Mesenchymal stem cell (in vitro differentiated cells and primary cell): ENCODE data around the gene TMEM178B.
"Not testable (repeated sequence)": the region's sequence is repeated elsewhere in the genome, so short reads cannot be mapped to it uniquely, and the experiment has no call there.

Experiments used
- DNase-seq: peaks from one replicate; pipeline ENCODE4 v3.0.0-alpha.2; 2013
- H2AFZ ChIP-seq: one replicate; pipeline ENCODE4 v1.6.1; 2013; ENCODE audit warnings: low read depth, mild to moderate bottlenecking, control low read depth, inconsistent platforms, low read length, moderate library complexity
- H2AK5ac ChIP-seq: 2 replicates; pipeline ENCODE4 v1.6.1; 2013; ENCODE audit warnings: low read length, moderate library complexity, mild to moderate bottlenecking, inconsistent platforms; ENCODE audit not compliant: severe bottlenecking
- H2BK120ac ChIP-seq: one replicate; pipeline ENCODE4 v1.6.1; 2013; ENCODE audit warnings: low read depth, mild to moderate bottlenecking, inconsistent platforms, low read length, moderate library complexity
- H2BK12ac ChIP-seq, 2 experiments: one replicate each; pipeline ENCODE4 v1.6.1; 2013; ENCODE audit warnings: inconsistent platforms in 2 of 2, low read length in 2 of 2, mild to moderate bottlenecking in 2 of 2, moderate library complexity in 2 of 2, control low read depth in 1 of 2
- H2BK15ac ChIP-seq: one replicate; pipeline ENCODE4 v1.6.1; 2013; ENCODE audit warnings: mild to moderate bottlenecking, low read depth, inconsistent platforms; ENCODE audit not compliant: poor library complexity, severe bottlenecking
- H2BK5ac ChIP-seq: 2 replicates; pipeline ENCODE4 v1.6.1; 2013; ENCODE audit warnings: low read depth, mild to moderate bottlenecking, low read length, control low read depth, inconsistent platforms; ENCODE audit not compliant: poor library complexity, severe bottlenecking
- H3K14ac ChIP-seq, 2 experiments: one replicate each; pipeline ENCODE4 v1.6.1; 2013; ENCODE audit warnings: inconsistent platforms in 2 of 2, low read length in 2 of 2, control low read depth in 1 of 2, mild to moderate bottlenecking in 1 of 2, moderate library complexity in 1 of 2
- H3K18ac ChIP-seq, 2 experiments: one replicate each; pipeline ENCODE4 v1.6.1; 2013; ENCODE audit warnings: inconsistent platforms in 2 of 2, low read length in 2 of 2, control low read depth in 1 of 2, low read depth in 1 of 2, mild to moderate bottlenecking in 1 of 2
- H3K23ac ChIP-seq, 2 experiments: one replicate each; pipeline ENCODE4 v1.6.1; 2013; ENCODE audit warnings: inconsistent platforms in 2 of 2, low read length in 2 of 2, mild to moderate bottlenecking in 2 of 2, moderate library complexity in 2 of 2, control low read depth in 1 of 2
- H3K27ac ChIP-seq: 2 replicates; pipeline ENCODE4 v1.5.1; 2013; ENCODE audit warnings: mild to moderate bottlenecking, moderate library complexity, low read length, control low read depth, inconsistent platforms; ENCODE audit not compliant: poor library complexity, severe bottlenecking
- H3K27me3 ChIP-seq, 2 experiments: 2 replicates each; pipeline versions ENCODE4 v1.6.1 to v1.7.0; 2013; ENCODE audit warnings: low read length in 2 of 2, mild to moderate bottlenecking in 2 of 2, moderate library complexity in 2 of 2, control low read depth in 1 of 2, inconsistent platforms in 1 of 2; ENCODE audit not compliant: control insufficient read depth in 1 of 2, insufficient read depth in 1 of 2
- H3K36me3 ChIP-seq, 2 experiments: 2 replicates each; pipeline versions ENCODE4 v1.6.1 to v1.7.0; 2013; ENCODE audit warnings: low read length in 2 of 2, control low read depth in 1 of 2, inconsistent platforms in 1 of 2, low read depth in 1 of 2, mild to moderate bottlenecking in 1 of 2; ENCODE audit not compliant: insufficient read depth in 2 of 2, control insufficient read depth in 1 of 2
- H3K4ac ChIP-seq, 2 experiments: one replicate each; pipeline ENCODE4 v1.6.1; 2013; ENCODE audit warnings: inconsistent platforms in 2 of 2, low read length in 2 of 2, mild to moderate bottlenecking in 2 of 2, moderate library complexity in 2 of 2, control low read depth in 1 of 2, low read depth in 1 of 2
- H3K4me1 ChIP-seq: 2 replicates; pipeline ENCODE4 v1.6.1; 2013; ENCODE audit warnings: low read depth, low read length, control low read depth; ENCODE audit not compliant: control insufficient read depth, insufficient read depth
- H3K4me2 ChIP-seq: 2 replicates; pipeline ENCODE4 v1.6.1; 2013; ENCODE audit warnings: low read length, mild to moderate bottlenecking, inconsistent platforms; ENCODE audit not compliant: poor library complexity, severe bottlenecking
- H3K4me3 ChIP-seq, 2 experiments: 2 replicates each; pipeline versions ENCODE4 v1.5.1 to v1.7.0; 2013; ENCODE audit warnings: low read length in 2 of 2, mild to moderate bottlenecking in 2 of 2, control low read depth in 1 of 2, low read depth in 1 of 2; ENCODE audit not compliant: insufficient read depth in 1 of 2
- H3K79me1 ChIP-seq: replicated peaks from 2 replicates; pipeline ENCODE4 v1.6.1; 2013; ENCODE audit warnings: mild to moderate bottlenecking, control low read depth, low read length, inconsistent platforms; ENCODE audit not compliant: poor library complexity, severe bottlenecking
- H3K9ac ChIP-seq: 2 replicates; pipeline ENCODE4 v1.7.0; 2013; ENCODE audit warnings: mild to moderate bottlenecking, low read length, moderate library complexity
- H3K9me3 ChIP-seq: 2 replicates; pipeline ENCODE4 v1.7.0; 2013; ENCODE audit warnings: mild to moderate bottlenecking, low read length; ENCODE audit not compliant: control insufficient read depth
- H4K8ac ChIP-seq: one replicate; pipeline ENCODE4 v1.6.1; 2013; ENCODE audit warnings: inconsistent platforms, mild to moderate bottlenecking, low read length, moderate library complexity
- H4K91ac ChIP-seq: one replicate; pipeline ENCODE4 v1.6.1; 2013; ENCODE audit warnings: mild to moderate bottlenecking, low read length, inconsistent platforms
- WGBS: methylation state at CpG from one replicate; pipeline ENCODE4 v1.1.7; 2013; ENCODE audit warnings: mixed read lengths; 5-methylcytosine and 5-hydroxymethylcytosine counted together

The TMEM178B gene

DNA sequence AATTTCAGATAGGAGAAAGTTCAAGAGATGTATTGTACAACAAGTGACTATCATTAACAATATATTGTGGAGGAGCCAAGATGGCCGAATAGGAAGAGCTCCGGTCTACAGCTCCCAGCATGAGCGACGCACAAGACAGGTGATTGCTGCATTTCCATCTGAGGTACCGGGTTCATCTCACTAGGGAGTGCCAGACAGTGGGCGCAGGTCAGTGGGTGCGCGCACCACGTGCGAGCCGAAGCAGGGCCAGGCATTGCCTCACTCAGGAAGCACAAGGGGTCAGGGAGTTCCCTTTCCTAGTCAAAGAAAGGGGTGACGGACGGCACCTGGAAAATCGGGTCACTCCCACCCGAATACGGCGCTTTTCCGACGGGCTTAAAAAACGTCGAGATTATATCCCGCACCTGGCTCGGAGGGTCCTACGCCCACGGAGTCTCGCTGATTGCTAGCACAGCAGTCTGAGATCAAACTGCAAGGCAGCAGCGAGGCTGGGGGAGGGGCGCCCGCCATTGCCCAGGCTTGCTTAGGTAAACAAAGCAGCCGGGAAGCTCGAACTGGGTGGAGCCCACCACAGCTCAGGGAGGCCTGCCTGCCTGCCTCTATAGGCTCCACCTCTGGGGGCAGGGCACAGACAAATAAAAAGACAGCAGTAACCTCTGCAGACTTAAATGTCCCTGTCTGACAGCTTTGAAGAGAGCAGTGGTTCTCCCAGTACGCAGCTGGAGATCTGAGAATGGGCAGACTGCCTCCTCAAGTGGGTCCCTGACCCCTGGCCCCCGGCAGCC, 41.1 kb upstream of the TMEM178B start:
- not testable (repeated sequence) for H3K4me2 ChIP-seq, H2BK15ac ChIP-seq, DNase-seq, H2BK120ac ChIP-seq, H2AK5ac ChIP-seq, H2BK12ac ChIP-seq, H3K18ac ChIP-seq, H3K4me3 ChIP-seq, H3K23ac ChIP-seq, H3K27ac ChIP-seq, H3K4me1 ChIP-seq, H2AFZ ChIP-seq, H3K27me3 ChIP-seq, H4K91ac ChIP-seq, H2BK5ac ChIP-seq, H4K8ac ChIP-seq, H3K14ac ChIP-seq, H3K9ac ChIP-seq, H3K79me1 ChIP-seq, H3K36me3 ChIP-seq, H3K4ac ChIP-seq
- WGBS, result 73% methylated on average over 29 of the region's 33 CpGs
- peaks cover 11% of the 10 kb centered on the region for H3K9me3 ChIP-seq

DNA sequence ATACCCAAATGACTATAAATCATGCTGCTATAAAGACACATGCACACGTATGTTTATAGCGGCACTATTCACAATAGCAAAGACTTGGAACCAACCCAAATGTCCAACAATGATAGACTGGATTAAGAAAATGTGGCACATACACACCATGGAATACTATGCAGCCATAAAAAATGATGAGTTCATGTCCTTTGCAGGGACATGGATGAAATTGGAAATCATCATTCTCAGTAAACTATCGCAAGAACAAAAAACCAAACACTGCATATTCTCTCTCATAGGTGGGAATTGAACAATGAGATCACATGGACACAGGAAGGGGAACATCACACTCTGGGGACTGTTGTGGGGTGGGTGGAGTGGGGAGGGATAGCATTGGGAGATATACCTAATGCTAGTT, 35.8 kb upstream of the TMEM178B start:
- H3K27me3 ChIP-seq, H2BK120ac ChIP-seq, H4K8ac ChIP-seq, H3K9ac ChIP-seq, H3K4me1 ChIP-seq, H2BK5ac ChIP-seq, H3K27ac ChIP-seq, H3K14ac ChIP-seq, DNase-seq, H3K23ac ChIP-seq, H3K9me3 ChIP-seq, H2BK12ac ChIP-seq, H3K36me3 ChIP-seq, H3K79me1 ChIP-seq, H3K4me2 ChIP-seq, H4K91ac ChIP-seq, H2BK15ac ChIP-seq, H3K4me3 ChIP-seq, H3K4ac ChIP-seq, H2AK5ac ChIP-seq, H3K18ac ChIP-seq, H2AFZ ChIP-seq: not testable (repeated sequence)
- WGBS, result no CpG with 5 or more reads among the region's 3 CpGs

- Histone ChIP-seq H2AK5ac (no peak overlapping the region), H3K4me2 (no peak overlapping the region), H4K8ac (no peak overlapping the region), H3K4me3 (no peak overlapping the region), H4K91ac (no peak overlapping the region), H3K36me3 (no peaks in the 10 kb centered on the region), H3K4me1 (no peaks in the 10 kb centered on the region), H3K9me3 (no peaks in the 10 kb centered on the region), H3K79me1 (no peaks in the 10 kb centered on the region), H2BK12ac (no peak overlapping the region), H2BK120ac (no peak overlapping the region), H3K14ac (no peak overlapping the region), H2BK15ac (no peak overlapping the region), H3K27ac (peak overlapping the region; percentile 31), H3K4ac (no peak overlapping the region), H2AFZ (no peak overlapping the region), H3K9ac (no peak overlapping the region), H3K18ac (no peak overlapping the region), H3K23ac (no peak overlapping the region), H3K27me3 (no peaks in the 10 kb centered on the region), H2BK5ac (no peak overlapping the region)
- DNase-seq, result no peak
- 77% methylated on average over 3 of the region's 3 CpGs for WGBS
Measured at GRCh38 chr7:141039376-141039775, 34.5 kb upstream of the TMEM178B start.

DNA sequence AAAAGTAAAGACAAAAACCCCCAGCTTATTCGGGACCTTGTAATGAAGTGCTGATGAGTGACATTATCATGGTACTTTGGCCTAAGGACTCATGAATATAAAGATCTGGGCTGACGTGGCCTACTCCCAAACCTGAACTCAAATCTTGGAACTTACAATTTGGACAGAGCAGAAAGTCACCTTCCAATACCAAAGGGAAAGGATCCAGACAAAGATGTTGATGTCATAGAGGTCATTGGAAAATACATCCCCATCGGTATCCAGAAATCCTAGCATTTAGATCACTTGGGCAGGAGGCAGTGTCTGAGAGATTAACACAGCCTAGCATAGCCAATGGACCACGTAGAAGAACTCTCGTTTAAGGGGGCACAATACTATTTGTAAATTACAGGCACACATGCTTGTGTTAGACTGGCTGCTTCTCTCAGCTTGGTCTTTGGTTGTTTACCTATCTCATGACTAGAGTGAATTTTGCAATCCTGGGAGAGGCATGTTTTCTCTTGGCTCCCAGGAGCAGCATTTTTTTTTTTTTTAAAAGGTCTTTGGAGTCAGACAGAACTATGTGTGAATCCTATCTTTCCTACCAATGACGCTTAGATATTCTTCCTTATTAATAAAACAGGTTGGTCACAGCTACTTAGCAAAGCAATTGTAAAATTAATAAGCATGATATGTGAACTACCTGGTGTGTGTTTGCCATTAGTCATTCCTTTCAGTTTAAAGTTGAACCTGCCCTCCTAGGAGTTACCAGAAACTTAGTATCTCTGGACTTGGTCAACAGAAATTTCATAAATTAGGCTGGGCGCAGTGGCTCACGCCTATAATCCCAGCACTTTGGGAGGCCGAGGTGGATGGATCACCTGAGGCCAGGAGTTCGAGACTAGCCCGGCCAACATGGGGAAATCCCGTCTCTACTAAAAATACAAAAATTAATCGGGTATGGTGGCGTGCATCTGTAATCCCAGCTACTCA, 31.4 kb upstream of the TMEM178B start:
- Histone ChIP-seq H3K79me1 (no peaks in the 10 kb centered on the region), H3K4ac (no peak overlapping the region), H3K9ac (no peak overlapping the region), H2AK5ac (peak overlapping the region; percentile 62), H4K8ac (no peak overlapping the region), H3K14ac (no peak overlapping the region), H4K91ac (no peak overlapping the region), H2BK15ac (no peak overlapping the region), H3K9me3 (no peaks in the 10 kb centered on the region), H3K36me3 (no peaks in the 10 kb centered on the region), H3K27me3 (no peaks in the 10 kb centered on the region), H2BK120ac (no peak overlapping the region), H3K18ac (no peak overlapping the region), H3K4me2 (no peak overlapping the region), H3K23ac (no peak overlapping the region), H3K4me1 (peaks cover 4% of the 10 kb centered on the region), H2BK12ac (no peak overlapping the region), H3K4me3 (no peak overlapping the region), H2AFZ (no peak overlapping the region), H2BK5ac (no peak overlapping the region), H3K27ac (peak overlapping the region; percentile 13)
- DNase-seq, result peak; percentile 15
- WGBS, result 90% methylated on average over 12 of the region's 14 CpGs
